Stimulated activated CD4-positive, alpha-beta T cell treated with anti-CD3 and anti-CD28 coated beads, TNF-alpha, amount 100 ng/mL, for 4 hours (primary cell): ENCODE results near the gene NAT14.

ENCODE experiments used
- DNase-seq, 3 experiments: peaks; one replicate each; pipeline ENCODE4 v3.0.0-alpha.2; 2020; ENCODE audit warnings: low read depth in 3 of 3

Gene NAT14

DNA sequence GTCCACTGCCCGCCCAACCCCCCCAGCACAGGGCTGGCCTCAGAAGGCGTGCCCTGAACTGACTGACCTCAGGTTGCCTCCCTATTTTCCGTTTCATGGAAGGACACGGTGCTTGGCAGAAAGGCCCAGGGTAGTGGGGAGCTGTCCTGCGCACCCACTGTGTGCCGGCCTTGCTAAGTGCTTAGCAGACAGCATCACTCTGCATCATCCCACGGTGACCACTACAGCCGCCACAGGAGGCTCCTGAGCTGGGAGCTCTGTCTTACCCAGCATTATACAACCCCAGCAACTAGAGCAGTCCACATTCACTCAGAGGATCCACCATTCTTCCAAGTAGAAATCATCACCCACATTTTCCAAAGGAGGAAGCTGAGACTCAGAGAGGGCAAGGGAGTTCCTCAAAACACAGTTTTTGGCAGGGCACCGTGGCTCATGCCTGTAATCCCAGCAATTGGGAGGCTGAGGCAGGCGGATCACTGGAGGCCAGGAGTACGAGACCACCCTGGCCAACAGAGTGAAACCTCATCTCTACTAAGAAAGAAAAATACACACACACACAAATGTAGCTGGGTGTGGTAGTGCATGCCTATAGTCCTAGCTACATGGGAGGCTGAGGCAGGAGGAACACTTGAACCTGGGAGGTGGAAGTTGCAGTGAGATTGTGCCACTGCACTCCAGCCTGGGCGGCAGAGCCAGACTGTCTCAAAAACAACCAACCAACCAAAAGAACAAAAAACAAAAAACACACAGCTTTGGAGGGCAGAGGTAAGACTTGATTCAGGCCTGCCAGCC, 50.4 kb downstream of the NAT14 start:
- DNase-seq: no peak

- DNase-seq: no peak
These were observed 51.0 kb downstream of the NAT14 start for GRCh38 chr19:55535965-55536350.

GRCh38 chr19:55536366-55536765, 51.4 kb downstream of the NAT14 start:
- DNase-seq: no peak
